ENCODE data around the gene HLA-DQB1.

HLA-DQB1 gene

GRCh38 chr6:32662836-32663235, 3.6 kb downstream of the HLA-DQB1 start:
- H3K4me1 ChIP-seq (ENCODE audit: insufficient read depth, low read length, poor library complexity, severe bottlenecking): peaks cover 12% of the 10 kb centered on the region
- H3K79me2 ChIP-seq (ENCODE audit: insufficient read depth, low read length): no peaks in the 10 kb centered on the region
- H3K9ac ChIP-seq (ENCODE audit: low read depth, low read length, poor library complexity, severe bottlenecking): no peak overlapping the region
- H4K20me1 ChIP-seq (ENCODE audit: insufficient read depth, low read length, poor library complexity, severe bottlenecking): no peaks in the 10 kb centered on the region
- H3K4me2 ChIP-seq (ENCODE audit: low read depth, low read length, poor library complexity, severe bottlenecking): no peak overlapping the region
- no peaks in the 10 kb centered on the region for H3K9me3 ChIP-seq (ENCODE audit: insufficient read depth, low read depth, low read length)
- no peaks in the 10 kb centered on the region; the same call in 1 of the 2 replicates for H3F3A ChIP-seq (ENCODE audit: low read depth)
- no peaks in the 10 kb centered on the region for H3K9me2 ChIP-seq (replicated peaks; ENCODE audit: low read depth, low read length)
- H3K27me3 ChIP-seq (ENCODE audit: insufficient read depth, low read length, poor library complexity, severe bottlenecking): no peaks in the 10 kb centered on the region
- H3K4me3 ChIP-seq (ENCODE audit: low read length, poor library complexity, severe bottlenecking): no peak overlapping the region
- TF ChIP-seq, protein P1, sequence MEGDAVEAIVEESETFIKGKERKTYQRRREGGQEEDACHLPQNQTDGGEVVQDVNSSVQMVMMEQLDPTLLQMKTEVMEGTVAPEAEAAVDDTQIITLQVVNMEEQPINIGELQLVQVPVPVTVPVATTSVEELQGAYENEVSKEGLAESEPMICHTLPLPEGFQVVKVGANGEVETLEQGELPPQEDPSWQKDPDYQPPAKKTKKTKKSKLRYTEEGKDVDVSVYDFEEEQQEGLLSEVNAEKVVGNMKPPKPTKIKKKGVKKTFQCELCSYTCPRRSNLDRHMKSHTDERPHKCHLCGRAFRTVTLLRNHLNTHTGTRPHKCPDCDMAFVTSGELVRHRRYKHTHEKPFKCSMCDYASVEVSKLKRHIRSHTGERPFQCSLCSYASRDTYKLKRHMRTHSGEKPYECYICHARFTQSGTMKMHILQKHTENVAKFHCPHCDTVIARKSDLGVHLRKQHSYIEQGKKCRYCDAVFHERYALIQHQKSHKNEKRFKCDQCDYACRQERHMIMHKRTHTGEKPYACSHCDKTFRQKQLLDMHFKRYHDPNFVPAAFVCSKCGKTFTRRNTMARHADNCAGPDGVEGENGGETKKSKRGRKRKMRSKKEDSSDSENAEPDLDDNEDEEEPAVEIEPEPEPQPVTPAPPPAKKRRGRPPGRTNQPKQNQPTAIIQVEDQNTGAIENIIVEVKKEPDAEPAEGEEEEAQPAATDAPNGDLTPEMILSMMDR (conservative IDR thresholded peaks at IDR 0.05; ENCODE audit: low read length): no peak
- TF ChIP-seq EZH2phosphoT487 (IDR thresholded peaks at IDR 0.05; ENCODE audit: borderline replicate concordance): no peak
- no peaks in the 10 kb centered on the region for H3K36me3 ChIP-seq (ENCODE audit: insufficient read depth, low read length)
- no peak overlapping the region for H2AFZ ChIP-seq (ENCODE audit: low read length)

DNA sequence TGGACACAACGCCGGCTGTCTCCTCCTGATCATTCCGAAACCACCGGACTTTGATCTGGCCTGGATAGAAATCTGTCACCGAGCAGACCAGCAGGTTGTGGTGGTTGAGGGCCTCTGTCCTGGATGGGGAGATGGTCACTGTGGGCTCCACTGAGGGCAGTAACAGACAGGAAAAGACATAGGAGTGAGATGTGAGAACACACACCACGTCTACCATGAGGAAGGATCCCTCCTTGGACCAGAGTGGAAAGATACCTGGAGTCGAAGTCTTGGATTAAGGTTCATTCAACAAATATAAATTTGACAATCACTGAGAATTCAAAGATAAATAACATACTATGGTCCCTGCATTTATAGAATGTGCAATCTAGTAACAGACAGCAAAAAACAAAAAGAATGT, 4.4 kb downstream of the HLA-DQB1 start:
- Histone ChIP-seq H3F3A (ENCODE audit: low read depth) (no peaks in the 10 kb centered on the region; the same call in 1 of the 2 replicates), H3K27me3 (ENCODE audit: insufficient read depth, low read length, poor library complexity, severe bottlenecking) (no peaks in the 10 kb centered on the region), H3K36me3 (ENCODE audit: insufficient read depth, low read length) (no peaks in the 10 kb centered on the region), H2AFZ (ENCODE audit: low read length) (no peak overlapping the region), H3K79me2 (ENCODE audit: insufficient read depth, low read length) (no peaks in the 10 kb centered on the region), H4K20me1 (ENCODE audit: insufficient read depth, low read length, poor library complexity, severe bottlenecking) (no peaks in the 10 kb centered on the region), H3K9ac (ENCODE audit: low read depth, low read length, poor library complexity, severe bottlenecking) (no peak overlapping the region), H3K4me2 (ENCODE audit: low read depth, low read length, poor library complexity, severe bottlenecking) (no peak overlapping the region), H3K4me1 (ENCODE audit: insufficient read depth, low read length, poor library complexity, severe bottlenecking) (peaks cover 12% of the 10 kb centered on the region), H3K9me2 (replicated peaks; ENCODE audit: low read depth, low read length) (no peaks in the 10 kb centered on the region), H3K9me3 (ENCODE audit: insufficient read depth, low read depth, low read length) (no peaks in the 10 kb centered on the region), H3K4me3 (ENCODE audit: low read length, poor library complexity, severe bottlenecking) (no peak overlapping the region)
- TF ChIP-seq, protein P1 (conservative IDR thresholded peaks at IDR 0.05; ENCODE audit: low read length): no peak
- no peak for TF ChIP-seq EZH2phosphoT487 (IDR thresholded peaks at IDR 0.05; ENCODE audit: borderline replicate concordance)

DNA sequence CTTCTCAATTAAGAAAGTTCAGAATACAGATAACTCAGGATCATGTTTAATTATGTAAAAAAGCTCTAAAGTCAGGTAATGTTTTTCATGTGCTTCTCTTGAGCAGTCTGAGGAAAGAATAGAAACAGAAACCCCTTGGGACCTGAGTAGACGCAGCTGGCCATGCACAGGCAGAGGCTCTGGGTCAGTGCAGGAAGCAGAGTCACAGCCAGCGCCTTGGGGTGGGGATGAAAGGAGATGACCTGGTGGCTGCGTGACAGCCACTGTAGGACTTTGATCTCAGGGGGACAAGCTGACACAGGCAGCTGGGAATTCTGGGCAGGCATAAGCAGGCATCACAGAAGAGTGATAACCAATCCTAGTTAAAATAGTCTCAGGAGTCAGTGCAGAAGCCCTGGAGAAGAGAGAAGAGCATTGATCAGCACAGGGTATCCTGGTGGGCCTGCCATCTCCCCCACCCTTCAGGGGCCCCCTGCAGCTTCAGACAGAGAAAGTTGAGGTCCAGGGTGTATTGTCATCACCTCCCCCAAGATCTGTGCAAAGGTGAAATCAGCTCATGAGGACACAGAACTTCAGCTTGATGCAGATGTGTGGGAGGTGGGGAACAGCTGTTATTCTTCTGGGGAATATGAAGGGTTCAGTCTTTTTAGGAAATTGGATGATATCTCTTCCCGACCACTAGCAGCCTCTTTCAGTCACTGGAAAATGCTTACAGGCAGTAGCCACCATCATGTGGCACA, 6.4 kb downstream of the HLA-DQB1 start:
- peaks cover 6% of the 10 kb centered on the region for H3K4me1 ChIP-seq (ENCODE audit: insufficient read depth, low read length, poor library complexity, severe bottlenecking)
- no peaks in the 10 kb centered on the region for H3K9me2 ChIP-seq (replicated peaks; ENCODE audit: low read depth, low read length)
- no peak overlapping the region for H3K4me2 ChIP-seq (ENCODE audit: low read depth, low read length, poor library complexity, severe bottlenecking)
- no peaks in the 10 kb centered on the region for H3K9me3 ChIP-seq (ENCODE audit: insufficient read depth, low read depth, low read length)
- TF ChIP-seq, protein P1 (conservative IDR thresholded peaks at IDR 0.05; ENCODE audit: low read length): no peak
- no peak for TF ChIP-seq EZH2phosphoT487 (IDR thresholded peaks at IDR 0.05; ENCODE audit: borderline replicate concordance)
- H4K20me1 ChIP-seq (ENCODE audit: insufficient read depth, low read length, poor library complexity, severe bottlenecking): no peaks in the 10 kb centered on the region
- no peaks in the 10 kb centered on the region for H3K79me2 ChIP-seq (ENCODE audit: insufficient read depth, low read length)
- H3K4me3 ChIP-seq (ENCODE audit: low read length, poor library complexity, severe bottlenecking): no peak overlapping the region
- H3K27me3 ChIP-seq (ENCODE audit: insufficient read depth, low read length, poor library complexity, severe bottlenecking): no peaks in the 10 kb centered on the region
- H3F3A ChIP-seq (ENCODE audit: low read depth): no peaks in the 10 kb centered on the region
- no peaks in the 10 kb centered on the region for H3K36me3 ChIP-seq (ENCODE audit: insufficient read depth, low read length)
- H2AFZ ChIP-seq (ENCODE audit: low read length): no peak overlapping the region
- H3K9ac ChIP-seq (ENCODE audit: low read depth, low read length, poor library complexity, severe bottlenecking): no peak overlapping the region

Measured in Loucy (cell line).